Stimulated activated CD8-positive, alpha-beta memory T cell treated with anti-CD3 and anti-CD28 coated beads, Interleukin-7, amount 100 ng/mL, for 48 hours (primary cell): ENCODE data around the gene ZC3H11A.
"Not testable (repeated sequence)": the region's sequence is repeated elsewhere in the genome, so short reads cannot be mapped to it uniquely, and the experiment has no call there.

Experiments
- DNase-seq, 2 donors: peaks; one replicate each; pipeline ENCODE4 v3.0.0-alpha.2; 2020; ENCODE audit warnings: low read depth in 1 of 2; ENCODE audit errors: extremely low read depth in 1 of 2

The ZC3H11A gene

DNA sequence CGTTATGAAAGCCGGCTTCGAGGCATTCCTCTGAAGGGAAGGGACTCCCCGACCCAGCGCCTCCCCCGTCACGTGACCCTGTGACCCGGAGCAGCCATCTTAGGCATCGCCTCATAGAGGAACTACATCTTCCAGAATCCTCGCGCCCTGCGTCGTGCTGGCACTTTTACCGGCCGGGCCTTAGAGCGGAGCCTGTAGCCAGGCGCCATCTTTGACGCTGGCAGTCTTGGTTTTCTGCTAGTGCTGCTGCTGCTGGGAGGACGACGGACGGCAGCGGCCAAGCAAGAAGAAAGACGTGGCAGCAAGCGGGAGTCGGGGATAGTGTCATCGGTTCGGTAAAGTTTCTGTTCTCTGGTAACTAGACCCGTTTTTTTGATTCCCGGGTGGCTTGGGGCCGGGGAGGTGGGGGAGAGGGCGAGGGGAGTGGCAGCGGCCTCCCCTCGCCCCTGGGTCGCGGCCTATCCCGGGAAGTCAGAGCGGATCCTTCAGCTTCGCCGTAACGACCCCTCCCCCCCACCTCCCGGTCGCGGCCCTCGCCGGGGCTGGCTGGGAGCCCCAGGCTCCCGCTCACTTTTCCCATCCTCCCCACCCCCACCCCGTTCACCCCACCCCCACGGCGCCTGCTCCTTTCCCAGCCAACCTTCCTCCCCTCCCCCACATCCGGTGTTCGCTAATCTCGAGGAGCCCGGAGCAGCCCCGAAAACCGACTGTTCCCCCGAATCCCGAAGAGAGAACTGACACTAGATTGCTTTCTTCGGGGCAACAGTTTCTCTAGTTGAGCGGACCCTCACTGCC lies at the start of gene ZC3H11A, which contains the start of gene ZBED6:
ZC3H11A (plus strand) TSS at position 183 of the 795 bp plus-strand sequence. CDS start 21,448 bp downstream, outside the sequence.
ZBED6 (plus strand) TSS at position 183 of the 795 bp plus-strand sequence. CDS start 1,900 bp downstream, outside the sequence.
- peak; percentile 95 to 99 for DNase-seq

- DNase-seq, result no peak
Measured at GRCh38 chr1:203746281-203746680, 49.1 kb upstream of the ZC3H11A start.

GRCh38 chr1:203751051-203751450 lies 44.4 kb upstream of the ZC3H11A start:
- no peak for DNase-seq

DNA sequence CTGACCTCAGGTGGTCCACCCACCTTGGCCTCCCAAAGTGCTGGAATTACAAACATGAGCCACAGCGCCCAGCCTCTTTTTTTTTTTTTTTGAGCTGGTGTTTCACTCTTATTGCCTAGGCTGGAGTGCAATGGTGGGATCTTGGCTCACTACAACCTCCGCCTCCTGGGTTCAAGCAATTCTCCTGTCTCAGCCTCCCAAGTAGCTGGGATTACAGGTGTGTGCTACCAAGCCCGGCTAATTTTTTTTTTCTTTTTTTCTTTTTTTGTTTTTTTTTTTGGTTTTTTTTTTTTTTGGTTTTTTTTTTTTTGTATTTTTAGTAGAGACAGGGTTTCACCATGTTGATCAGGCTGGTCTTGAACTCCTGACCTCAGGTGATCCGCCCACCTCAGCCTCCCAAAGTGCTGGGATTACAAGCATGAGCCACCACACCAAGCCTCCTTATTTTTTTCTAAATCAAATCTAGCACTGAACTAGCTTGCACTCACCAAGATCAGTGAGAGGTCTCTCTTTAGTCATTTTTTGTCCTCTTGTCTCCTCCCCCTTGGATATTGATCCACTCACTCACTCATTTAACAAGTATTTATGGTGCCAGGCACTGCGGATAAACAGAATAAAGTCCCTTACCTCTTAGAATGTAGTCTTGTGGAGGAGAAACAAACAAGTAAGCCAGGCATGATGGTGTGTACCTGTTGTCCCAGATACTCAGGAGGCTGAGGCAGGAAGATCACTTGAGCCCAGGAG lies 43.6 kb upstream of the ZC3H11A start:
- not testable (repeated sequence) for DNase-seq

- DNase-seq, result no peak
Measured at GRCh38 chr1:203754455-203754864, 41.0 kb upstream of the ZC3H11A start.

- DNase-seq, result no peak
Measured at GRCh38 chr1:203756036-203756435, 39.4 kb upstream of the ZC3H11A start.

DNA sequence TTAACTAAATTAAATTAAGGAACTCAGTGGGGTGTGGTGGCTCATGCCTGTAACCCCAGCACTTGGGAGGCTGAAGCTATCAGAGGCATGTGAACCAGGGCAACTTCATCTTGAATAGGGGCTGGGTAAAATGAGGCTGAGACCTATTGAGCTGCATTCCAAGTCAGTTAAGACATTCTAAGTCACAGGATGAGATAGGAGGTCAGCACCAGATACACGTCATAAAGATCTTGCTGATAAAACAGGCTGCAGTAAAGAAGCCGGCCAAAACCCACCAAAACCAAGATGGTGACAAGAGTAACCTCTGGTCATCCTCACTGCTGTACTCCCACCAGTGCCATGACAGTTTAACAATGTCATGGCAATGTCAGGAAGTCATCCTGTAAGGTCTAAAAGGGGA lies 36.7 kb upstream of the ZC3H11A start:
- not testable (repeated sequence) for DNase-seq

DNA sequence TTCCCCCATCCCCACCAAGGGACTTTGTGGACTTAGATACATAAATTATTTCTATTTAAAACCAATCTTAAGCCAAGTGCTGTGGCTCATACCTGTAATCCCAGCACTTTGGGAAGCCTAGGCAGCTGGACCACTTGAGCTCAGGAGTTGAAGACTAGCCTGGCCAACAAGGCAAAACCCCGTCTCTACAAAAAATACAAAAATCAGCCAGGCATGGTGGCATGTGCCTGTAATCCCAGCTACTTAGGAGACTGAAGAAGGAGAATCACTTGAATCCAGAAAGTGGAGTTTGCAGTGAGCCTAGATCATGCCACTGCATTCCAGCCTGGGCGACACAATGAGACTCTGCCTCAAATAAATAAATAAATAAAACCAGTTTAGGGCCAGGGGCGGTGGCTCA lies 34.9 kb upstream of the ZC3H11A start:
- DNase-seq, result no peak

GRCh38 chr1:203761958-203762357 lies 33.5 kb upstream of the ZC3H11A start:
- not testable (repeated sequence) for DNase-seq

GRCh38 chr1:203763505-203763904 lies 31.9 kb upstream of the ZC3H11A start:
- DNase-seq, result no peak

DNA sequence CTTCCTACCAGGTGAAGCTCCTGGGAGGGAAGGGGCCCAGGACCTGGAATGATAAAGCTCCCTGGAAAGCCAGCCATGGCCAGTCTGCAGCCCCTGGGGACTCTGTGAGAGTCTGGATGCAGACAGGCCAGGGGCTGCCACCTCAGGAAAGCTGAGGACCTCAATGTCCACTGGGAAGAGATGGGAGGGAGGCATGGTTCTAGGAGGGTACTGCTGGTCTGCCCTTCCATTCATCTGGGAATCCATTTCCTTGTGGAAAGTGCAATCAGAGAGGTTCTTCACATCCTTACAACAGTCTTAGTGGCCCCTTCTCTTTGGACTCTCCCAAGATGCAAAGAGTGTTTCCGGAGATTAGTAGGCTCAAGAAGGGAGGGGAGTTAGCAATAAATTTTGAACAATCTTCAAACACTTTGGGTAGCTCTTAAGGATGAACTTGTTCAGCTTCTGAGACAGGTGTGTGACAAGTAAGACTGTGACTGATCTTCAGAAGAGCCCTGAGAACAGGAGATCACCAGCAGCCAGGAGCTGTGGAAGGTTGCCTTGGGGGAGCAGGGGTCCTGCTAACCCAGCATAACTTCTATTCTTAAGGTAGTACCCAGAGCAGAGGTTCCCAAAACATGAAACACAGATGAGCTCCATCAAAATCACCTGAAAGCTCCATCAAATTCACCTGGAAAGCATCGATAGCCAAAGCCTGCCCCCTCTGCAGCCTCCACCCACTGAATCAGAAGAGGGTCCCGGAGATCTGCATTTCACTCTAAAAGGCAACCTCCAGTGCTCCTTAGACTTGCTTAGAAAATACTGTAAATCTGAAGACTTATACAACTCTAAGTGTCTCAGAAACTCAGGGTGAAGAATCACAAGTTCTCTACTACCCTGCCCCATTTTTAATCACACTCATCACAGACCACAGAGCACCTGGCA lies 31.1 kb upstream of the ZC3H11A start:
- DNase-seq, result no peak

GRCh38 chr1:203765029-203765837 lies 30.2 kb upstream of the ZC3H11A start, which contains the start of gene LAX1:
TSS of gene LAX1 (plus strand) at chr1:203765183. CDS start at chr1:203765566, 383 bp downstream.
- peak; percentile 57 to 79 for DNase-seq

DNA sequence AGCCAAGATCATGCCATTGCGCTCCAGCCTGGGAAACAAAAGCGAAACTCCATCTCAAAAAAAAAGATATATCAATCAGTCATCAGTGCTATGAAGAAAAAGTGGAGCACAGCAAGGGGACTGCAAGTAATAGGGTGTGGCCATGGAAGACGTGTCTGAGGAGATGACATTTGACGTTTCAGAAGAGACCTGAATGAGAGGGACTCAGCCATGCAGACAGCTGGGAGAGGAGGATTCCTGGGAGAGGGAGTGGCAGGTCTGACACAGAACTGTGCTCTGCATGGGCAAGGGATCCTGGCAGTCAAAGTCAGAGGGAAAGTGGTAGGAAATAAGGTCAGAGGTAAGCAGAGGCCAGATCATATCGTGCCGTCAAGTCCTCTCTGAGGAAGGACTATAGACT lies 27.2 kb upstream of the ZC3H11A start:
- DNase-seq, result no peak

DNA sequence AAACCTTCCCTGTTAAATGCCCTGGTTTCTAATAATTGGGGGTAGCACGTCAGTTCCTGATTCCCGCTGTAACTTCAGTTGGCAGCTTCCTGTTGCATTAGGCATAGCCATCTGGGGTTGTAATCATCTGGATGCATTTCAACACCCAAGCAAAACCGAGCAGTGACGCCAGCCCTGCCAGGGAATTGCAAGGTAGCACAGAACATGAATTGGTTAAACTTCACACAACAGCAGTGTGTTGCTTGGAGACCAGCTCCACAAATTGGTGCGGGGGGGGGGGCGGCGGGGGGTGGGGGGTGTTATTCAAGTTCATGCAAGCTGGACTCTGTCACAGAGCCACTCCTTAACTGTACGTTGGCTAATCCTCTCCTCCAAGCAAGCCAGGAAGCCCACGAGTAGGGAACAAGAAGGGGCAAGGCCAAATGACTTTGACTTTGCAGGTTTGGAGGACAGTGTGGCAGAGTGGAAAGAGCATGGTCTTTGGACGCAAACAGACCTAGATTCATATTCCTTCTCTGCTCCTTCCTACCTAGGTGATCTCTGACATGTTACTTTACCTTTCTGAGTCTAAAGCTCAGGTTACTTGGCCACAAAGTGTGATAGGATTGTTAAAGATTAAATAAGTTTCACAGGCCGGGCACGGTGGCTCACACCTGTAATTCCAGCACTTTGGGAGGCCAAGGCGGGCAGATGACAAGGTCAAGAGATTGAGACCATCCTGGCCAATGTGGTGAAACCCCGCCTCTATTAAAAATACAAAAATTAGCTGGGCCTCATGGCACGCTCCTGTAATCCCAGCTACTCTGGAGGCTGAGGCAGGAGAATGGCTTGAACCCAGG lies 25.7 kb upstream of the ZC3H11A start:
- no peak for DNase-seq

DNA sequence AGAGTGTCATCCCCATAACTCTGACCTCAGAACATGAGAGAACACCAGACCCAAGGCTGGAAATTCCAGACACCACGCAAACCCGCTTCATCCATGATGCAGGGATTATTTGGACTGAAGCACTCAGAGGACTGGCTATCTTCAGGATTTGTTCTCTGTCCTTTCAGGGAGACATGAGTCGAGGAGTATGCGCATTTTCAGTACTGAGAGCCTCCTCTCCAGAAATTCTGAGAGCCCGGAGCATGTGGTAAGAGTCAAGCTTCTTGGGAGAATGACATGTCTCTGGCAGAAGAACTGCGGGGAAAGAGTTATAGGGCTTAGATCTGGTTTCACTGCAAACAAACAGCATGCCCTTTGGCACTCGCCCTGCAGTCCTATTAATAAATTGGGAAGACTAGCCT lies 23.5 kb upstream of the ZC3H11A start:
- DNase-seq, result no peak

DNA sequence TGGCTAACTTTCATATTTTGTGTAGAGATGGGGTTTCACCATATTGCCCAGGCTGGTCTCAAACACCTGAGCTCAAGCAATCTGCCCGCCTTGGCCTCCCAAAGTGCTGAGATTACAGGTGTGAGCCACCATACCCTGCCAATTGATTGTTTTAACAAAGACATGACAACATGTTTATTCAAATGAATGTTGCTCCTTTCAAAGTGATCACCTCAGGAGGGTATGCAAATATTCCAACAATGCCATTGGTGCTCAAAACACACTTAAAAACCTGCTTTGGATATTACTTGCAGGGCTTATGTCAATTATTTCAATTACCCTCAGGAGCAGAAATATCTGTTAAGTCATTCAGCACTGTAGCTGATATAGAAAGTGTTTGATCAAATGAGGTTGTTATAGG lies 22.6 kb upstream of the ZC3H11A start:
- no peak for DNase-seq

DNA sequence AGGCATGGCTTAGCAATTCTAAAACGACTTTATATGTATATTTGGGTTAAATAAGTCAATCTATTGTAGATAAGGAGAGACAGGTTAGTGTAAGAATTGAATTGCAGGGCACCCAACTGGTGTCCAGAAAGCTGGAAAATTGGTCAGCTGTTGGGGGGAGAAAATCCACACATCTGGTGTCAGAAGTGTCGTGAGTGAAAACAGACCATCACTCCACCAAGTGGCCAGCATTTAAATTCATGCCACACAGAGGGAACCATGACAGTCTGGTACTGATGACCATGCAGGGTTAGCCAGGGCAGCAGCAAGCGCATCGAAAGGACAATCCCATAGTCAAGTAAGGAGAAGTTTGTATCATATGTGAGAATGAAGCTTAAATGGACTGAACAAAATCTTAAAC lies 18.8 kb upstream of the ZC3H11A start:
- DNase-seq, result no peak

GRCh38 chr1:203777596-203777995 lies 17.8 kb upstream of the ZC3H11A start:
- DNase-seq, result no peak

GRCh38 chr1:203778146-203778545 lies 17.3 kb upstream of the ZC3H11A start:
- no peak for DNase-seq
